Activated CD4-positive, alpha-beta T cell treated with anti-CD3 and anti-CD28 coated beads for 48 hours (primary cell): Measurements from ENCODE around the gene TRAPPC10.

Source experiments
- DNase-seq: peaks from one replicate; pipeline ENCODE4 v3.0.0-alpha.2; 2020

Gene TRAPPC10

DNA sequence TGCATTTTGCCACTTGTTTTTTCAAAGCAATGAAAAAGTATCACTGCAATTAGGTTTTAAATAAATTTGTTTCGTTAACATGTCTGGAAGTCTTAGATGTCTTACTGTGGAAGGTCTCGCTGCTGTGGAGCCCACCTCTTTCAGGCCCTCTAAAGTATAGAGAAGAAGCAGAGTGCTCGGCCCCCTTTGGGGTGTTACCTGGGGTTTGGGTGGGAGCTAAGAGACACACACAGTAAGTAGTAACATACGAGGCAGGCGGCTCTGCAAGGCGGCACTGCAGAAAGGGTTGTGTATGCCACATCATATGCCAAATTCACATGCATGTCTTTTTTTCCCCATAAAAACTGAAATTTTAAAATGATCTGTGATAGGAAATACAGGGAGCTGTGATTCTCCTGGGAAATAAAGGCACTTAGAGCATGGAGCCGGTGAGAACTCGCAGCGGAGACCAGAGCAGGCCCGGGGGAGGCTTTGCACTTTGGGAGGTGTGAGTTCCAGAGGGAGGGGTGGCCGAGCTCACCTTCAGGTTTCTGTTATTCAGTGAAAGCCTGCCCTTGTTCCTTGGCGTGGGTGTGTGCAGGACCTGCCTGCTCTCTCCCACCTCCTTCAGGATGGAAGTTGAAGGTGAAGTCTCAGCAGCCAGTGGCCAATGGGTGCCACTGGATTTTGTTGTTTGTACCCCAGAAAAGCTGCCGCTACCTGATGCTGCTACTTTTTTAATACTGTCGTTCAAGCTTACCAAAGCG is 59.4 kb downstream of the TRAPPC10 start:
- no peak for DNase-seq

GRCh38 chr21:44072111-44072510 is 60.0 kb downstream of the TRAPPC10 start:
- no peak for DNase-seq

GRCh38 chr21:44074315-44074958 is 62.3 kb downstream of the TRAPPC10 start:
- DNase-seq = no peak

GRCh38 chr21:44076316-44076715 is 64.2 kb downstream of the TRAPPC10 start:
- DNase-seq = no peak

- DNase-seq = no peak
Measured at GRCh38 chr21:44078411-44078981, 66.4 kb downstream of the TRAPPC10 start.

DNA sequence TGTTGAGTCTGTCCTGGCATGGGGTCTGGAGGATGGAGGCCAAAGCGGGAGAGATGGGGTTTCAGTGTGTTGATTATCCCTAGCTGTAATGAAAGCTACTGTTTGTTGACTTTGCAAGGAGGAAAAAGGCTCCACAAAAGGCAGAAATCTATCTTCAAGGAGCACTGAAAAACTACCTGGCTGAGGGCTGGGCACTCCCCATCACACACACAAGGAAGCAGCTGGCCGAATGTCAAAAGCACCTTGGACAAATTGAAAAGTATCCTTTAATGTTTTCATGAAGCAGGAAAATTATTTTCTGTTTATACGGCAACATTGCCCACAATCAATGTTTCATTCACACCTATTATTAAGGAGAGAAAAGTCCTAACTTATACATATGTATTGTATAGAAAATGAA is 67.3 kb downstream of the TRAPPC10 start:
- no peak for DNase-seq

- no peak for DNase-seq
Measured at GRCh38 chr21:44079846-44080245, 67.7 kb downstream of the TRAPPC10 start.

GRCh38 chr21:44082648-44083440 is 70.7 kb downstream of the TRAPPC10 start:
- peak; percentile 39 for DNase-seq

DNA sequence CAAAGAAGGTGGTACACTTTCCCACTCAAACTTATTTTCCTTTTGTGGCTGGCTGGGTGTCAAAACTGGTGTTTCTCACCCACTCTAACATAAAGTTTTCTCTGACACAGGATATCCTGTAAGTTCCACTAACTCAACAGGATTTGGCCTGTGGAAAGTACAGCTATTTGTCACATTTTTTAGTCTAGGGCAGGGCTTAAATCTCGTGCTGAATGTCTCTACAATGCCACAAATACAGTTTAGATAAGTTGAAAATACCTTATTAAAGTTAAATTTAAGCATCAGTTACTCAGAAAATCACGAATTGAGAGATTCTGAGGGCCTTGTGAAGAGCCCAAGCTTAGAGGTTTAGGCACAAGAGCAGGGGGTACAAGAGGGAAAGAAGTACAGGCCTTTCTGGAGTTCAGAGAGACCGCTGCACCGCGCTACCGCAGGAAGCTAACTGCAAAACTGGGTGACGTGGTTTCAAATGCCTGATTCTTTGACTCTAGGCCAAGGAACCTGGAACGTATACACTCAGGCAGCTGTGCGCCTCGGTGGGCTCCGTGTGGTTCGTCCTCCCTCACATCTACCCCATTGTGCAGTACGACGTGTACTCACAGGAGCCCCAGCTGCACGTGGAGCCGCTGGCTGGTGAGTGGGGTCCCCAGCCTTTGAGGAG is 71.7 kb downstream of the TRAPPC10 start:
- DNase-seq = peak; percentile 77

- DNase-seq = no peak
Measured at GRCh38 chr21:44084496-44085241, 72.6 kb downstream of the TRAPPC10 start.

- no peak for DNase-seq
Measured at GRCh38 chr21:44085491-44086321, 73.6 kb downstream of the TRAPPC10 start.

GRCh38 chr21:44086636-44087425 is 74.7 kb downstream of the TRAPPC10 start:
- DNase-seq = no peak

DNA sequence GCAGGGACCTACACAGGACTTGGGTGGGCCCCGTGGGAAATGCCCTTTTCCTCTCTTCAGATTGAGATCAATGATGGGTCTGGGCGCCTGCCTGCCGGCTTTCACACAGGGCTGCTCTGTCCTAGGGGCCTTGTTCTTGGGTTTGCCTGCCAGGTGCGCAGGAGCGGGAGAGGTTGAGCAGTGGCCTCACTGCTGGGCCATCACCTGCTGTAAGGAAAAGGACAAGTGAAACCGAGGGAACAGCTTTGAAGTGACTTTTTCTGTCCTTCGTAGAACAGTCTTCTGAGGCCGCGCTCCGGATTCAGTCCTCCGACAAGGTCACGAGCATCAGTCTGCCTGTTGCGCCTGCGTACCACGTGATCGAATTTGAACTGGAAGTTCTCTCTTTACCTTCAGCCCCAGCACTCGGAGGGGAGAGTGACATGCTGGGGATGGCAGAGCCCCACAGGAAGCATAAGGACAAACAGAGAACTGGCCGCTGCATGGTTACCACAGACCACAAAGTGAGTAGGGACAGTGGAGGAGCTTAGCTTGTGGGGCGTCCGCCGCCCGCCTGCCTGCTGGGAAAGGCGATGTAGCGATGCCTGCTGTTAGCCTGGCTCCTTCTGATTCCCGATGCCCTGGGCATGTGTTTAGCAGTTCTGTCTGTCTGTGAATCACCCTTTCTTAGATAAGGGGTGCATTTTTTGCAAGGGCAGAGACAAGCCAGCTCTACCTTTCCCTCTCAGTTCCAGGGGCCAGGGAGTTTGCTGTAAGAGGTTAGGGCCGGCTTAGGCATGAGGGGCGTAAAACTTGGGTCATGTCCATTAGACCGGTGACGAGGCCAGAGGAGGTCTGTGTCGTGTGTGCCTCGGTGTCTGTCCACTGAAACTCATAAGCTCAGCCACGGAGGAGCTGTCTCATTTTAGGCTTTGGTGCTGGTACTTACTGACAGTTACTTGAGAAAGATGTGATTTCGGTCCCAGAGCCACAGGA is 75.6 kb downstream of the TRAPPC10 start:
- no peak for DNase-seq

- DNase-seq = no peak
Measured at GRCh38 chr21:44088401-44088780, 76.3 kb downstream of the TRAPPC10 start.

GRCh38 chr21:44089001-44089911 is 77.1 kb downstream of the TRAPPC10 start:
- DNase-seq = peak; percentile 34

DNA sequence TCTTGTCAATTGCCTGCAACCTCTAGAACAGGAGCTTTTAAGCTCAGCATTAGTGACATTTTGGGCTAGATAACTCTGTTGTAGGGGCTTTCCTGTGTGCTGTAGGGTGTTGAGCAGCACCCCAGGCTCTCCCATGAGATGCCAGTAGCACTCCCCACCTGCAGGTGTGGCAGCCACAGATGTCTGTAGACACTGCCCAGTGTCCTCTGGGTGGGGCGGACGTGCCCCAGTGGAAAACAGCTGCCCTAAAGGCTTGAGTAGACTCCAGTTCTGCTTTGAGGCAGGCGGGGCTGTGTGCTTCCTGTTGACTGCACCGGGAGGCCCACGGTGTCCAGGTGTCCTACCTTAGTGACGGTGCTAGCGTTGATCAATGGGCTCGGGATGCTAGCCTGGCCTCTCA is 78.2 kb downstream of the TRAPPC10 start:
- DNase-seq = no peak

DNA sequence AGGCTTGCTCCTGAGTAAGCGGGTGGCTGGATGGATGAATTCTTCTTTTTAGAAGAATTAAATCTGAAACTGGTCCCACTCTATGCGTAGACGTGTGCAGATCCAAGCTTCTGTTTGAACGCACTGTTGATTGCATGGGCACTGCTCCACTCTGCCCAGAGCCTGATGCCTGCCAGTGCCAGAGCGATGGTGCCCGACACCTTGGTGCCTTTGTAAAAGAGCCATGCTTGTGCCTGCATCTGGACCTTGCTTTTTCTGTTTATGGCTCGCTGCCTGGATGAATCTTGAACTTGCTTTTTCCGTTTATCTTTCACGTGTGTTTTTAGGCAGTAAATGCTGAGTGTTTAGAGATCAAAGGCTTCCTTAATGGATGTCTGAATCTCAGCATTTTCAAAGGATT is 80.1 kb downstream of the TRAPPC10 start:
- DNase-seq = no peak

- DNase-seq = no peak
Measured at GRCh38 chr21:44093761-44094160, 81.7 kb downstream of the TRAPPC10 start.
